Activated CD8-positive, alpha-beta memory T cell treated with anti-CD3 and anti-CD28 coated beads for 36 hours (primary cell): ENCODE measurements around the gene SLC25A51. TPM values are rescaled to one million over a fixed set of nuclear protein-coding genes. Genes with fewer than 3 reads are reported as not detected.
"Not testable (repeated sequence)": the region's sequence is repeated elsewhere in the genome, so short reads cannot be mapped to it uniquely, and the experiment has no call there.

ENCODE experiments used
- CTCF ChIA-PET: fragments of 350-600 bp; sonication (Branson Sonifier 250); formaldehyde crosslinking; loops from one replicate; lab custom pipeline; 2021; ENCODE audit warnings: antibody characterized with exemption; lab: Charles Lee
- POLR2A ChIA-PET: fragments of 350-600 bp; sonication (Branson Sonifier 250); formaldehyde crosslinking; loops from one replicate; lab custom pipeline; 2021; ENCODE audit warnings: antibody characterized with exemption; lab: Charles Lee
- total RNA-seq, 2 experiments: library from RNA; stranded (reverse); gene quantifications; one replicate each; pipeline ENCODE4 v1.2.3, GENCODE V29; 2021

The SLC25A51 gene
- total RNA-seq, 2 experiments from 2014 or later = 38.0 to 38.7 TPM

DNA sequence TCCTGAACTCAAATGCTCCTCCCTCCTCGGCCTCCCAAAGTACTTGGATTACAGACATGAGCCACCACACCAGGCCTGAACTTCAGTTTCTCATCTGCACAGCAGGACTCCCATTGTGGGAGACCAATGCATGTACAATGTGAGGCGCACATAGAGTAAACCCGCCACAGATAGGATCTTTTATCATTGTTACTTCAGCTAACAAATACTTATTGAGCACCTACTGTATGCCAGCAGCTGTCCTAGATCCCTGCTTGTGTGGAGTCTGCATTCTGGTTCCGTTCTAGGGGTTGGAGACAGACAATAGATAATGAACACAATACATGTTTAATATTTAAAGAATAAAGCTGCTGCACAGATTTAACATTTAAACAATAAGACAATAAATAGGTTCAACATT, 6.3 kb upstream of the SLC25A51 start:
- ChIA-PET POLR2A (no interaction called here), CTCF (interaction anchor here (1.0 kb wide), 1 partner anchor 177 kb away, joined by 5 read pairs; no protein-coding TSS in a partner anchor)

DNA sequence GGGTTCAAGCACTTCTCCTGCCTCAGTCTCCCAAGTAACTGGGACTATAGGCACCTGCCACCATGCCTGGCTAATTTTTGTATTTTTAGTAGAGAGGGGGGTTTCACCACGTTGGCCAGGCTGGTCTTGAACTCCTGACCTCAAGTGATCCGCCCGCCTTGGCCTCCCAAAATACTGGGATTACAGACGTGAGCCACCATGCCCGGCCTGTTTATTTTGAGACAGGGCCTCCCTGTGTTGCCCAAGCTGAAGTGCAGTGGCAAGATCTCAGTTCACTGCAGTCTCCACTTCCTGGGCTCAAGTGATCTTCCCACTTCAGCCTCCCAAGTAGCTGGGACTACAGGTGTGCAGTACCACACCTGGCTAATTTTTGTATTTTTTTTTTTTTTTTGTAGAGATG, 5.9 kb upstream of the SLC25A51 start:
- POLR2A ChIA-PET, CTCF ChIA-PET: not testable (repeated sequence)

DNA sequence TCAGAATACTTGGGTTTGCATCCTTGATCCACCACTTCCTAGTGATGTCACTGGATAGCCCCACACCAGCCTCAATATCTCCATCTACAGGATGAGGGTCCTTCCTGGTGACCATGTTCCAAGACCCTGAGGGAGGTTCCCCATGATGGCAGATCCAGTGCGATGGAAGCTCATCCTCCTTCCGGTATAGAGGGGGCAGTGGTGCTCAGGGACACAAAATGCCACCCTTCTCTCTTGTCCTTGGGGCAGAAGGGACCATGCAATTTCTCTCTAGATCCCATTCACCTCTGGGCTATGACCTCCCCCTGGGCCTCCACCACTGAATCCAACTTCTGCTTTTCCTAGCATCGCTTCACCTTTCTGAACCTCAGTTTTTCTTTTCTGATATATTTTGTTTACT, 5.4 kb upstream of the SLC25A51 start:
- POLR2A ChIA-PET = no interaction called here
- CTCF ChIA-PET = interaction anchor here (0.9 kb wide), 1 partner anchor 62 kb away, joined by 3 read pairs; no protein-coding TSS in a partner anchor

DNA sequence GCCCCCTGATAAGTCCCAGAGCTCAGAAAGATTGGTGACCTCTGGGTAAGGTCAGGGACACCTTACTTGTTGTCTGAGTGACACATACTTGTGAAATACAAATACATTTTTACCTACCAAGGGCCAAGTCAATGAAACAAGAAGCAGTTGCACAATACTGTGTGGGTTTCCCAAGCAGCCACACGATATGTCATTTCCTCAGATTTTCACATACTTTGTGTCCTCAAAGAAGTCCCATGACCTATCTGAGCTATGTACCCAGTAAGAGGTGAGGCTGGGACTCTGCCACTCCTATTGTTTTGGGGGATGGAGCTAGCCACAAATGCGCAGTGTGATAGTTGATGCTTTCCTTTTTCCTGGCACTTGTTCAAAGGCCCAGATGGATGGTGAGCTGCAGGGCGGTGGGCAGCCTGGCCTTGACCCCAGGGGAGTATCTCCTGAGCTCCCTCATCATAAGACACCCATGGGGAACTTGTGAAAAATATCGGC, 4.8 kb upstream of the SLC25A51 start:
- ChIA-PET POLR2A (no interaction called here), CTCF (interaction anchor here (0.6 to 0.9 kb wide), 2 partner anchors 41 to 62 kb away, joined by 3 read pairs; no protein-coding TSS in a partner anchor)

DNA sequence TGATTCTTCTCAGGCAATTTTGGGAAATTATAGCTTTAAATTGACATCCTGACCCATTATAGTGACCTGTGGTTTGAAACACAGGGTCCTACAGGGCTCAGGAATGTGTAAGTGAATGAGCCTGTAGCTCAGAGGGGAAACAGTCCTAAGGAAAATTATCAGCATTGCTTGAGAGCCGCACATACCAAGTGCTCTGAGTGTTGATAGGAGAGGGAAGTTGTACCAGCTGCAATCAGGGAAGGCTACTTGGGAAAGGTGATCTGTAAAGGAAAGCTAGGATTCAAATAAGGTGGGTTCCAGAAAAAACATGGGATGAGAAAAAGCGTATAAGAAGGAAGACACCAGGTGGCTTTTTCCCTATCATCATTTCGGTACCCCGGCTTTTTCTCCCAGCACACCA, 4.4 kb upstream of the SLC25A51 start:
- CTCF ChIA-PET = interaction anchor here (0.6 to 0.9 kb wide), 2 partner anchors 41 to 61 kb away, joined by 3 read pairs; no protein-coding TSS in a partner anchor
- POLR2A ChIA-PET = no interaction called here

DNA sequence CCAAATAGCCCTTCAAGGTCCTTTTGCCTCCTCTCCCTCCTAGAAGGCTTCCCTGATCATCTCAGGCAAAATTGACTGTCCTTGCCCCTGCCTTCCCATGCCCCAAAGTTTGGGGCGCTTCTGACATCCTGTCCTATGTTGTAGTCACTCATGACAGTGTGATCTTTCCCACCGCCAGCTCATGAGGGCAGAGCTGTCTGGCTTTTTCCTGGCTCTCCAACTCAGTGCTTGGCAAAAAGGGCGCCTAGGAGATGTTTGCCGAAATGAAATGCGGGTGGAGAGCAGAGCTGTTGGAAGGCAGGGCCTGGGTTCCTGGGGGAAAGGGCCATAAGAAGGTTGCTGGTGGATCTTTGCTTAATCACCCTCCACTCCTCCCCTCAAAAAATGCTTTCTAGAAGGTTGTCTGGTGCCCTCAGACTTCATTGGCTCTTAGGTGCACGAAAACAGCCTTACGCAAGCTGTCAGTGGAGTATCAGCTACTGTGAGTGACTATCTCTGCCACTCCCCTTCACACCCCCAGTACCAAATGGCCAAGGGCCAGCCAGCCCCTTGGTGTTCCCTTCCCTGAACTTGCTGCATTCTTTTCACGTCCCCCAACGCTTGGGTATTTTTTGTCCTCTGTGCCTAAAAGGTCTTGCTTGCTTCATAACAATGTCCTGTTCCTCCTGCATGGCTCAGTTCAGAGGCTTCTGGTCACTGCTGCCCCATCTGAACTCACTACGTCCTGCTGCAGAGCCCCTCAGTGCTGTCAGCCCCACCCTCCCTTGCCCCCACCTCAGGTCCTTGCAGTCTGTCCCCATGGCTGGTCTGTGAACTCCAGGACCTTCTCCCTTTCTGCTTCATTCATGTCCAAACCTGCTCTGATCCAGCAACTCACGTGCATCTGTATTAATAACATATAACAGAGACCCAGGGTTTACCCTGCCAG, 2.6 kb upstream of the SLC25A51 start:
- ChIA-PET CTCF (interaction anchor here (0.6 to 1.1 kb wide), 2 partner anchors 9 to 155 kb away, joined by 3 to 5 read pairs; no protein-coding TSS in a partner anchor), POLR2A (no interaction called here)

DNA sequence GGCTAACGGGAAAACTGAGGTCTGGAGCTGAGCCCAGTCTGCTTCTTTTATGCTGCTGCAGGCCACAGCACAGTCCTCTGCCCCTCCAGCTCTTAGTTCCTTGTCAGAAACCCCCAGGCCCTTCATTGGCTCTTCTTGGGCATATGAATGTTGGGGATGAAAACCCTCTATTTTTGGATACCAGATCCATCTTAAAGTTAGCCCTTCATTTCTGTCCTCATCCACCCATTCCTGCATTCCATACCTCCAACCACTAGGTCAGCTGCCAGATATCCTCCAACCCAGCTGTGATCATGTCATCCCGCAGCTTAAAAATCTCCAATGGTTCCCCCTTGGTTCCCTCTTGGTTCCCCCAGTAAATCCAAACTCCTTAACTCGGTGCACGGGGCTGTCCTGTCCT, 1.8 kb upstream of the SLC25A51 start:
- POLR2A ChIA-PET = no interaction called here
- CTCF ChIA-PET = interaction anchor here (1.1 to 4.2 kb wide), 2 partner anchors 7 to 10 kb away, joined by 5 to 18 read pairs; no protein-coding TSS in a partner anchor

DNA sequence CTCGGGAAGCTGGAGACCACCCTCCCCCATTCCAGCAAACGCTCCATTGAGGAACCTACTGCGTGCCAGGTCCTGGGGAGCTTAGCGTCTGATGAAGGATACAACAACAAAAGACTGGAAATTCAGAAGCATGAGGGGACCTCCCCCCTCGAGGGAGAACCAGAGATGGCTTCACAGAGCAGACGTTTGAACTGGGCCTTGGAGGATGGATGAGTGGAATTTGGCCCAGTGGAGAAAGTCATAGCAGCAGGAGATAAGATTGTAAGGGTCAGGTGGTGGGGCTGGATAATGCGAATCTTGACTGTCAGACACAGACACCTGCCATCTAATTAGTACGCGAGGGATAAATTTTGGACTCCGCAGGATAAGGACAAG, 1.2 kb upstream of the SLC25A51 start:
- ChIA-PET POLR2A (interaction anchor here (2.2 kb wide), 1 partner anchor 163 kb away, joined by 5 read pairs; no protein-coding TSS in a partner anchor), CTCF (interaction anchor here (1.3 to 4.2 kb wide), 2 partner anchors 8 to 257 kb away, joined by 4 to 18 read pairs; no protein-coding TSS in a partner anchor)

DNA sequence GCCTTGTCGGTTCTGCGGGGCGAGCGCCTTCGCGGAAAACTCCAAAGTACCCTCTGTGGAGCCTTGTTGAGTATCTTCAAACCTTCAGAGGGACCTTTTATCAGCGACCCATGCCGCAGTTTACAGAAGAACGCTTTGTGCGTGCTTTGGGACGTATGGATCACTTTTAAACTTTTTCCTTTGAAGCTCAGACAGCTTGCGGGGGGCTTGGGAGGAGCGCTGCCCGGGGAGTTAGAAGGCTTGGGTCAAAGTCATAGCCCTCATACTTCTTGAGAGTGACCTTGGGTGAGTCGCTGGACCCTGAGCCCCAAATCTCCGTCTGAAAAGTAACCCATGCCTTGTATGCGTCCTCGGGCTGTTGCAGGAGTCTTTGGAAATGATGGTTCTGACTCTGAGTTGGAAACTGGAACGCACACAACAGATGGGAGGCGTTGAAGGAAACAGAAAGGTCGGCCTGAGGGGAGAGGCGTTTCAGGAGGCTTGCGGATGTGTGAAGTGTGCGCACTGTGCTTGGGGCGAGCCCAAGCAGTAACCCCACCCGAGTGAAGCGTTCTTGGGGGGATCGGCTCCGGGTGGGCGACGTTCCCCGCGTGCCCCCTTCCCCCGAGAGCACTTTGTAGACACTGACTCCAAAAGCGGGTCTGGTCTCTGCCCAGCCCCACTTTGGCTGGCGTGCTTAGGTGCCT, 661 bp upstream of the SLC25A51 start:
- CTCF ChIA-PET = interaction anchor here (1.3 to 4.2 kb wide), 2 partner anchors 8 to 257 kb away, joined by 4 to 18 read pairs; no protein-coding TSS in a partner anchor
- POLR2A ChIA-PET = interaction anchor here (1.8 to 2.2 kb wide), 2 partner anchors 104 to 164 kb away, joined by 5 to 7 read pairs; partner anchors contain the start of gene DCAF10

DNA sequence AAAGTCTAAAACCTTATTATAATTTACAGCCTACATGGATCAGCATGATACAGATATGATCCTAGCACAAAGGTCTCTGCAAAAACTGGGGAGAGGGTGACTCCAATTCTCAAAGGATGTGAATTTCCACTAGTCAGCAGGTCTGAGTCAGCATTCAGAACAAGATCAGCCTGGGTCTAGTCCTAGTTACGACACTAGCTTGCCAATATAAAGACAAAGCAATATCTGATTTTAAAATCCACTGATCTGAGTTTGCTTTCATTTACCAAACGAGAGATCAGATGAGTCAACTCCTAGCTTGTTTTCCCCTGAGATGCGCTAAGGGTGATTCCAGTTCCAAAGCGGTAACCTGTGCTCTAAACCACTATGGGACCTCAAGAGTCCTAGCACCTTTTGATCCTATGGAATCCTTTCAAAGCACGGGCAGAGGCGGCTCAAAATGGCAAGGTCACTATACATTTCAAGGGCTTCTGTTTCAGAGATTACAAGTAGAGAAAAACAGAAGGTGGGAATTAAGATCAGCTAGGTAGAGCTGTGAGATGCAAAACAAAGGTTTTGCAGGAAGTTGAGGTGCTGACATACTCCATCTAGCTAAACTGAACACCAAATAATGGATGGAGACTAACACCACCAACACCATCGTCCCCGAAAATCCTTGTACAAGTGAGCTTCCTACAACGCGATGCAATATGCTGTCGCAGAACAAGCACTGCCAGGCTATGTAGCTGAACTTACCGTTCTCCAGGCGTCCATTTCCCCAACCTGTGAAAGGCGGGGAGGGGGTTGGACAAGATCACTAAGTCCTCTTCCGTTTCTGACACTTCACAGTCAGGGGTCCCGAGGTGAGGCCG, 906 bp downstream of the SLC25A51 start:
- CTCF ChIA-PET = interaction anchor here (0.6 to 4.2 kb wide), 3 partner anchors 10 to 489 kb away, joined by 3 to 18 read pairs (median 3); partner anchors contain the start of gene ALDH1B1
- POLR2A ChIA-PET = interaction anchor here (0.6 to 2.2 kb wide), 5 partner anchors 16 to 724 kb away, joined by 3 to 7 read pairs (median 5); partner anchors contain the start of gene DCAF10

DNA sequence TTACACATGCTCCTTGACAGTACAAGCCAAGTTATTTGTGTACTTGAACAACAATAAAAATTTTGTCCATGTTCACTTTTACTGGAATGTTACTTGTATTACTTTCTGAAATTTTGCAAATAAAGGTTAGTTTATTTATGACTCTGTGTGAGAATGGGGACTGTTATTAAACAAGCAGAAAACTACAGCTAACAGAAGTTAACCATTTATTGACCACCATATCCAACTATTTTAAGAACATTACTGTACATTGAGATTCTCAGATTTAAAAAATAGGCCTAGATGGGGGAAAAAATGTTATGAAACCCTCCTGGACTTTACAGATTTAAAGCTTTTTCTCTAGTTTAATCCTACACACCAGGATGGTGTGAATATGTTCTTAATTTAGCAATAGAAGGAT, 1.8 kb downstream of the SLC25A51 start:
- ChIA-PET CTCF (interaction anchor here (0.6 to 4.2 kb wide), 2 partner anchors 11 to 102 kb away, joined by 3 to 18 read pairs; no protein-coding TSS in a partner anchor), POLR2A (no interaction called here)

DNA sequence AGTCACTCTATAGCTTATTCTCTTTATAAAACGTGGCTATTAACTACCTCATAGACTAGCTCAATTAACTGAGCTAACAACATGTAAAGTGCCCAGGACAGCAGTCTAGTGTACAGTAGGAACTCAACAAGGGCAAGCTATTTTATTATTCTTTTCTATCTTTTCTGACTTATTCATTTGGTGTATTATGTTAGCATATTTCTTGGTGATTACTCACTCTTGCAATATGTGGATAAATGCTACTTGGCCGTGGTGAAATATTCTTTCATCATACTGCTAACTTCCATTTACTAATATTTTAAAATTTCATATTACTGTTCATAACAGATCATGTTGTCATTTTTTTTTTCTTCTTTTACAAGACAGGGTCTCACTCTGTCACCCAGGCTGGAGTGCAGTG, 4.9 kb downstream of the SLC25A51 start:
- ChIA-PET CTCF (no interaction called here), POLR2A (no interaction called here)

DNA sequence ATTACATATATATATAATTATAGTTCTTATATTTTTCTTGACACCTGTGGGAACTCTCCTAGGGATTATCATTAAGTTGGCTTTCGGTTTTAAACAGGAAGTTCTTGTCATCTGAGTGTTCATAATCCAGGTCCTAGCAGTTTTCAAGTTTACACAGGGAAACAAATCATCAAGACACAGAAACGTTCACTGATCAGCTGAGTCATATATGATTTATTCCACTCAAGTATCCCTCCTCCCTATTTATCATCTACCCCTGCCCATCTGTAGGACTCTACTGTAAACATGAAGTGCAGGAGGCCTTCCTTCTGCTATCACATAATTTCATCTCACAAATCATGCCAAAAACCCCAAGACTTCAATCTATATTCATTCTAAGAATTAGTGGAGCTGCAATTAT, 6.3 kb downstream of the SLC25A51 start:
- CTCF ChIA-PET = no interaction called here
- POLR2A ChIA-PET = no interaction called here

DNA sequence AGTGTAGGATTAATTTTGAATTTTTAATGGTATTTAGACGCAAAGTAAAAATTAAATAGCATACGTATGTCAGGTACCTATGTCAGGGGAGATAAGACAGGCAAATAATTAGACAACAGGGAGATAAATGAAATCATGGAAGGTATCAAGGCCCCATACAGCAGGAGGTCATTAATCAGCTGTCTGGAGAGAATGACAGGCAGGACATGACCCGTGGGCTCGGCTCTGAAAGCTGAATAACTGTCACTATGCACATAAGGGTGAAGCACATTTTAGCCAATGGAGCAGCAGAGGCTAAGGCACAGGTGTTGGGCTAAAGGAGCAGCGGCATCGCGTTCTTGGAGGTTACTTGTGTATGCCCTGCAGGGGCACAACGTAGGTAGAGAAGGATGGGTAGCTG, 11.9 kb downstream of the SLC25A51 start:
- ChIA-PET POLR2A (no interaction called here), CTCF (no interaction called here)

DNA sequence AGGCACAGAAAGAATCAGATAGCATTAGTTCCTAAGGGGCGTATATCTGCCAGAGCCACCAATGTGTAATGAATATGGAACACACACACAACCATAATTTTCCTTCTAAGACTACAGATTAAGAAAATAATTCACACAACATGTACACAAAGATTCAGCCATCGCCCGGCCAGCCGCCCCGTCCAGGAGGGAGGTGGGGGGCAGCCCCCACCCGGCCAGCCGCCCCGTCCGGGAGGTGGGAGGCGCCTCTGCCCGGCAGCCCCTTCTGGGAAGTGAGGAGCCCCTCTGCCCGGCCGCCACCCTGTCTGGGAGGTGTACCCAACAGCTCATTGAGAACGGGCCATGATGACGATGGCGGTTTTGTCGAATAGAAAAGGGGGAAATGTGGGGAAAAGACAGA, 12.9 kb downstream of the SLC25A51 start:
- POLR2A ChIA-PET, CTCF ChIA-PET: not testable (repeated sequence)

DNA sequence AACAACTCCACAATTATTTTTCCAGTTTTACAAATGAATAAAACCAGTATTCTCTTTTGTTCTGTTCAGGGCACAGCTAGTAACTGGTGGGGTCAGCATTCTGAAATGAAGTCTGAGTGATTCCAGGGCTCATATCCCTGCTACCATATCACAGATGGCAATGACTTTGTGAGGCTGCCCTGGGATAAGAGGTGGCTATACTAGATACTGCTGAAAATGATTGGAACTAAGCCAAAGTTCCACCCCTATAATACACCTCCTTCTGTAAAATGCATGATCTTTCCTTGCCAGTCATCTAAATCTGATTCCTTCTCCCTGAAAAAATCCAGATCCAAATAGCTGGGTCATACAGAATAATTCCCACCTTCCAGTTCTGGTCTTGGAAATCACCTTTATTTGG, 14.4 kb downstream of the SLC25A51 start:
- POLR2A ChIA-PET = no interaction called here
- CTCF ChIA-PET = no interaction called here

DNA sequence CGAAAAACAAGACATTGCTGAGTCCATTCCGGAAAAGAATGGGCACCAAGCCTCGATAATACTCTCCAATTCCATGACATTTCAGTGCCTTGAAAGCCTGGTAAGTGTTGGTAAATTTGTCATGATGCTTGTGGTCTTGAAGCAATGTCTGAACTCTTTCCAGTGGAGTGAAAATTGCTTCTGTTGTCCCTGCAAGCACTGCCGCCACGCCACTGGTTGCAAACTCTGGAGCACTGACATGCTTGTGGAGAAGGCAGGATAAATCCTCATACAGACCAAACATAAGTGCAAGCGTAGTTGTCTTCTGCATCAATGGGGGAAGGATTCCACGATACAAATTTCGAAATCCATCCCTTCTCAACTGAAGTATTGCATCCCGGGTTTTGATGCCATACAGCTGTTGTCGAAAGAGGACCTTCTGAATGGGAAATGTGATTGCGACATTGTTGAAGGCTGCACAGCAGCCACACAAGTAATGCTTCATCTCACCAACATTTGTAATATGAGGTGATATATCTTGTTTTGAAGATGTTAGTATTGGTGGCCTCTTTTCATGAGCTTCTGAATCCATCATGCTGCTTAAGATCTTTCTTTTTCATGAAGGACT, 15.8 kb downstream of the SLC25A51 start:
- CTCF ChIA-PET, POLR2A ChIA-PET: not testable (repeated sequence)

DNA sequence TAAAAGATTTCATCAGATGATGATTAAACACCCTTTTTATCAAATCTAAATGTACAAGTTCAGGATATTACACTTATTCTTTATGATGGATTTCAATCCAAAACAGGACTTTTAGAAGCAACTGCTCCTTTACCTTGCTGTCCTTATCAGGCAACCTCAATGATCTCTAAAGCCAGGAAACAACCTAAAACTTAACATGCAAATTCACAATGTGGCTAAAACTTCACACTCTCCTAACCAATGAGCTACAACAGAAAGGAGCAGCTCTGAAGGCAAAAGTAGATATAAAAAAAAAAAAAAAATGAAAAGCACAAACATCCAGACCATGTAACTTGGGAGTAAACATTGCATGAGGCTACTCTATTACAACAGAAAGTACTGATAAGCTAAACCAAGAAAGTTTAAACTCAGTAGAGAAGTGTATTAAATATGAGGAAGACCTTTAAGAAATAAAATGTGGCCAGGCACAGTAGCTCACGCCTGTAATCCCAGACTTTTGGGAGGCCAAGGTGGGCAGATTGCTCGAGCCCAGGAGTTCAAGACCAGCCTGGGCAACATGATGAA, 22.9 kb downstream of the SLC25A51 start:
- ChIA-PET POLR2A (interaction anchor here (0.7 kb wide), 1 partner anchor 761 kb away, joined by 4 read pairs; no protein-coding TSS in a partner anchor), CTCF (no interaction called here)
